ENCODE results near the gene IFITM10.
"Not testable (repeated sequence)": the region's sequence is repeated elsewhere in the genome, so short reads cannot be mapped to it uniquely, and the experiment has no call there.

Gene IFITM10

GRCh38 chr11:1691026-1691877 is 59.1 kb downstream of the IFITM10 start:
- peak; percentile 60 for DNase-seq (ENCODE audit: low spot score)
- TF ChIP-seq CTCF (IDR thresholded peaks at IDR 0.05) = no peak
- H3K4me3 ChIP-seq = no peak overlapping the region
- no peak overlapping the region for H3K27ac ChIP-seq

GRCh38 chr11:1690167-1691025 is 60.0 kb downstream of the IFITM10 start:
- no peak for TF ChIP-seq CTCF (IDR thresholded peaks at IDR 0.05)
- peak; percentile 69 for DNase-seq (ENCODE audit: low spot score)
- H3K4me3 ChIP-seq = no peak overlapping the region
- no peak overlapping the region for H3K27ac ChIP-seq

- not testable (repeated sequence) for H3K27ac ChIP-seq, H3K4me3 ChIP-seq
- peak; percentile 58 for DNase-seq (ENCODE audit: low spot score)
These were observed 60.9 kb downstream of the IFITM10 start for GRCh38 chr11:1689250-1690166.

- H3K4me3 ChIP-seq = not testable (repeated sequence)
- DNase-seq (ENCODE audit: low spot score) = peak; percentile 35
These were observed 62.0 kb downstream of the IFITM10 start for GRCh38 chr11:1688336-1688947.

GRCh38 chr11:1686220-1686619 is 64.2 kb downstream of the IFITM10 start:
- not testable (repeated sequence) for H3K4me3 ChIP-seq, H3K27ac ChIP-seq
- peak; percentile 47 for DNase-seq (ENCODE audit: low spot score)

More at GRCh38 chr11:1688336-1688947, 62.0 kb downstream of the IFITM10 start:
- H3K27ac ChIP-seq = not testable (repeated sequence)

GRCh38 chr11:1684886-1685874 is 65.2 kb downstream of the IFITM10 start:
- DNase-seq (ENCODE audit: low spot score) = peak; percentile 61
- not testable (repeated sequence) for H3K27ac ChIP-seq, H3K4me3 ChIP-seq

- DNase-seq (ENCODE audit: low spot score); H3K4me3 ChIP-seq; H3K27ac ChIP-seq: not testable (repeated sequence)
These were observed 66.4 kb downstream of the IFITM10 start for GRCh38 chr11:1683904-1684572.

GRCh38 chr11:1683216-1683615 is 67.2 kb downstream of the IFITM10 start:
- H3K27ac ChIP-seq; DNase-seq (ENCODE audit: low spot score); H3K4me3 ChIP-seq: not testable (repeated sequence)

All from coronary artery (tissue), 2 donors.